ENCODE data around the gene FAM50A.
A peak's percentile ranks its signal among the peaks of the same experiment; 100 is the strongest.

The FAM50A gene

DNA sequence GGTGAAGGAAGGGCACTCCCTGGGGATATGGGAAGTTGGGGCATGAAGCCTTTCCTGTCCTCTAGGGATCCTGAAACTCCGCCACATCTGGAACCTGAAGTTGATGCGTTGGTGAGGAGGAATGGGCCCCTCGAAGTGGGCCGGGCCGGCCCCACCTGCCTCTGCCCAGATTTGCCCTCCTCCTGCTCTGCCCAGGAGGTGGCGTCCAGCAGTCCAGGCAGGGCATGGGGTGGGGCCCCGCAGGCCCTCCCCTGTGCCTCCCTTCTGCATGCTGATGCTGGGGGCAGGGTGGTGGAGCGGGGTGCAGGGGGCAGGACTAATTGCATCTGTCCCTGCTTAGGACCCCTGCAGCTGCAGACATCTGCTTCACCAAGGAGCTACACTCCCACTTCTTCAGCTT is 30.8 kb upstream of the FAM50A start:
- no peak for DNase-seq

- no peak for DNase-seq
These were observed 26.8 kb upstream of the FAM50A start for GRCh38 chrX:154417157-154417556.

- no peak for DNase-seq
These were observed 24.8 kb upstream of the FAM50A start for GRCh38 chrX:154419189-154419588.

DNA sequence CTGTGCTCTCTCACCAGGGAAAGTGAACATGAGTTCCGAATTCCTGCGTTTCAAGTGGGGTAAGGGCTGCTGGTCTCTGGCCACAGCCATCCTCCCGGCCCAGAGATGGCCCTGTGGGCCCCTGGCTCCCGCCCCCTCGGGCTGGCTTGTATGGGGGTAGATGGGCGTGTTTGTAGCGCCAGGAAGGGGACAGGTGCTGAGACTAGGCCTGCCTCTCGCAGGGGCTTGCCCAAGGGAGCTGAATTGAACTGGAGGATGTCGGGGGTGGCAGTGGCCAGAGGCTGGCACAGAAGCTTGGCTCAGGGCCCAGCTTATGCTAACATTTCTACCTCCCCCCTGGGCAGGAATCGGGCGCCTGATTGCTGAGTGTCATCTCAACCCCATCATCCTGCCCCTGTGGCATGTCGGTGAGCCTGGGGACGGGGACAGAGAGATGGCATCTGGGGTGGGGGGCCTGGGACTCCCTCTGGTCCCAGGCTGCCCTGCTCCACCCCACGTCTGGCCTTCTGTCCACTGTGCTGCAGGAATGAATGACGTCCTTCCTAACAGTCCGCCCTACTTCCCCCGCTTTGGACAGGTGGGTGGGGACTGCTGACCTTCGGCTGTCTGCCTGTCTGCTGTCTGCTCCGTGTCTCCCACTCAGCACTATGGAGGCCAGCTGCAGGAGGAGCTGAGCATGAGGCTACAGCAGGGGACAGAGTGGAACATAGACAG is 24.1 kb upstream of the FAM50A start:
- no peak for DNase-seq

DNA sequence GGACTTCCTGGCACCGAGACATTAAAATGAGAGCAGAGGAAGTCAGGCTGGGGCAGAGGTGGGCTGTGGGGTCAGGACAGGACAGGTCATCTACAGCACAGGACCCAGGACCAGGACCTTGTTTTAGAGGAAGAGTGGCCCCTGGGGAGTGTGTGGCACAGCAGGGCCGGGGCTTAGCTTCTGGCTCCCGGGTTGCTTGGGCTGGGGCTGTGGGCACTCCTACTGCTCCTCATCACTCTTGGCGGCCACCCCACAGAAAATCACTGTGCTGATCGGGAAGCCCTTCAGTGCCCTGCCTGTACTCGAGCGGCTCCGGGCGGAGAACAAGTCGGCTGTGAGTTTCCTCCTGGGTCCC is 23.6 kb upstream of the FAM50A start:
- no peak for DNase-seq

- DNase-seq: no peak
These were observed 16.8 kb upstream of the FAM50A start for GRCh38 chrX:154426916-154427770.

DNA sequence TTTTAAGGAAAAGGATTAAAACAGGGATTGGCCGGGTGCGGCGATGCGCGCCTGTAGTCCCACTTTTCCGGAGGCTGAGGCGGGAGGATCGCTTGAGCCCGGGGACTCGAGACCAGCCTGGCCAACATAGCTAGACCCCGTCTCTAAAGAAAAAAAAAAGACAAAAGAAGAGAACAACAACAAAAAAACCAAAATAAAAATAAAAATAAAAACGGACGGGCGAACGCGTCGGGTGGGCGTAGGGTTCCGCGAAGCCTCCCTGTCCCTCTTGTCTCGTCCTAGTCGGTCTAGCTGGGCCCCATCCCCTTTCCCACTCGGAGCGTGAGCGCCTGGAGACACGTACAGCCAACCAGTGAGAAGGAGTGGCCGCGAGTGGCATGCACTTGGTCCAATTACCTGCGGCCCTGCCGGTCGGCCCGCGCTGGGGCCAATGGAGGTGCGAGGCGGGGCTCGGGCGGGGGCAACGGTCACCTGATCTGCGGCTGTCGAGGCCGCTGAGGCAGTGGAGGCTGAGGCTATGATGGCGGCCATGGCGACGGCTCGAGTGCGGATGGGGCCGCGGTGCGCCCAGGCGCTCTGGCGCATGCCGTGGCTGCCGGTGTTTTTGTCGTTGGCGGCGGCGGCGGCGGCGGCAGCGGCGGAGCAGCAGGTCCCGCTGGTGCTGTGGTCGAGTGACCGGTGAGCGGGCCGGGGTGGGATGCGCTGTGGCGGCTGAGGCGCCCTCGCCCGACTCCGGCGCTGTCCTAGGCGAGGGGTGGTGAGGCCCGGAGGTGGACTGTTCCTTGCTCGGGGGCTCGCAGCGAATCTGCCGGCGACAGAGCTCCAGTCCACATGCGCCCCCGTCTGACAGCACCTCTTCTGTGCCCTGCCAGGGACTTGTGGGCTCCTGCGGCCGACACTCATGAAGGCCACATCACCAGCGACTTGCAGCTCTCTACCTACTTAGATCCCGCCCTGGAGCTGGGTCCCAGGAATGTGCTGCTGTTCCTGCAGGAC is 15.5 kb upstream of the FAM50A start, which contains the start of gene ATP6AP1:
ATP6AP1 (plus strand) TSS at position 502 of the 996 bp plus-strand sequence; CDS start at position 518, 16 bp downstream.
- DNase-seq: peak; percentile 84

GRCh38 chrX:154429711-154430110 is 14.2 kb upstream of the FAM50A start:
- no peak for DNase-seq

DNA sequence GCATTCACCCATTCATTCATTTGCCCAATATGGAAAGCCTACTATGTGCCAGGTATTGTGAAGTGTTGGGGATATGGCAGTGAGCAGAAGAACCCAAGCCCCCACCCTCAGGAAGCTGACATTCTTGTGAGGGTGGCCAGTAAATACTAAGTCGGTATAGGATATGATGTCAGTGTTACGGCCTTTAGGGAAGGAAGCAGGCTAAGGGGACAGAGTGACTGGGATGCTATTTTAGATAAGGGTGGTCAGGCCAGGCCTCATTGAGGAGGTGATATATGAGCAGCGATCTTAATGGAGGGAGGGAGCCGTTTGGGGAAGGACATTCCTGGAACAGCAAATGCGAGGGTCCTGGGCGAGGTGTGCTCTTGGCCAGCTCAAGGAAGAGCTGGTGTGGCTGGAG is 13.5 kb upstream of the FAM50A start:
- no peak for DNase-seq

DNA sequence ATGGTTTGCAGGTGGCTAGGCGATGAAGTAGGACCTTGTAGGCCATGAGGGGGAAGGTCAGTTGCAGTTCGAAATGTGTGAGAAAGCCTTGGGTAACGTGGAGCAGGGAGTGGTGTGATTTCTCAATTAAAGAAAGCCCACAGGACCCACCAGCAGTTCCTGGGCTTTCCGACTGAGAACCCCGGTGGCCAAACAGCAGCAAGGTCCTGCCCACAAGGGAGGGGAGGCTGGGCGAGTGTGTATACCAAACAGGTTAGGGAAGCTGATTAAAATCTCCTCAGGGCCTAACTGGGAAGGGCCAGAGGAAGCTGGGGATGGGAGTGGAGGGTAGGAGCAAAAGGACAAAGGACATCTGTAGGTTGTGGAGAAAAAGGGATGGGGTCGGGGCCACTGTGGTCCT is 13.0 kb upstream of the FAM50A start:
- DNase-seq: no peak

- no peak for DNase-seq
These were observed 12.6 kb upstream of the FAM50A start for GRCh38 chrX:154431341-154431740.

DNA sequence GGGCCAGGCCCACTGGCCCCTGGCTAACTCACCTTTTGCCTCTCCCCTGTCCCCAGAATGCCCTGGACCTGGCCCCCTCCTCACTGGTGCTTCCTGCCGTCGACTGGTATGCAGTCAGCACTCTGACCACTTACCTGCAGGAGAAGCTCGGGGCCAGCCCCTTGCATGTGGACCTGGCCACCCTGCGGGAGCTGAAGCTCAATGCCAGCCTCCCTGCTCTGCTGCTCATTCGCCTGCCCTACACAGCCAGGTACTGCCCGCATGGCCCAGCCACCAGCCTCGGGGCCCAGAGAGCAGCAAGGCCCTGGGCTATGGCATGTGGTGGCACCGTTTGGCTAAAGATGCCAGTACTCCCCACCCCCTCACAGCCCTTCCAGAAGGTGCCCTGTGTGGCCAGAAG is 11.7 kb upstream of the FAM50A start:
- no peak for DNase-seq

DNA sequence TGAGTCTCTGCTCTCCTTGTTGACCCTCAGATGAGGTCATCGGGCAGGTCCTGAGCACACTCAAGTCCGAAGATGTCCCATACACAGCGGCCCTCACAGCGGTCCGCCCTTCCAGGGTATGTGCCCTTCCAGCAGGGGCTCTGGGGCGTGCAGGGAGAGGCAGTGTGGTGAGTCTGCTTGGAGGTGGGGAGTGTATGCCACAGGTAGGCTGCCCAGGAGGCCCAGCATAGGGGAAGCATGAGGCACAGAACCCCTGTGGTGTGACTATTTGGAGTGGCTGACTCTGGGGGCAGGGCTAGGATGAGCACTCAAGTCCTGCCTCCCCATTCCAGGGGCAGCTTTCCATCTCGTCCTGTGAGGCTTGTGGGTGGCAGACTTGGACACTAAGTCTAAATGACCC is 10.3 kb upstream of the FAM50A start:
- DNase-seq: no peak

DNA sequence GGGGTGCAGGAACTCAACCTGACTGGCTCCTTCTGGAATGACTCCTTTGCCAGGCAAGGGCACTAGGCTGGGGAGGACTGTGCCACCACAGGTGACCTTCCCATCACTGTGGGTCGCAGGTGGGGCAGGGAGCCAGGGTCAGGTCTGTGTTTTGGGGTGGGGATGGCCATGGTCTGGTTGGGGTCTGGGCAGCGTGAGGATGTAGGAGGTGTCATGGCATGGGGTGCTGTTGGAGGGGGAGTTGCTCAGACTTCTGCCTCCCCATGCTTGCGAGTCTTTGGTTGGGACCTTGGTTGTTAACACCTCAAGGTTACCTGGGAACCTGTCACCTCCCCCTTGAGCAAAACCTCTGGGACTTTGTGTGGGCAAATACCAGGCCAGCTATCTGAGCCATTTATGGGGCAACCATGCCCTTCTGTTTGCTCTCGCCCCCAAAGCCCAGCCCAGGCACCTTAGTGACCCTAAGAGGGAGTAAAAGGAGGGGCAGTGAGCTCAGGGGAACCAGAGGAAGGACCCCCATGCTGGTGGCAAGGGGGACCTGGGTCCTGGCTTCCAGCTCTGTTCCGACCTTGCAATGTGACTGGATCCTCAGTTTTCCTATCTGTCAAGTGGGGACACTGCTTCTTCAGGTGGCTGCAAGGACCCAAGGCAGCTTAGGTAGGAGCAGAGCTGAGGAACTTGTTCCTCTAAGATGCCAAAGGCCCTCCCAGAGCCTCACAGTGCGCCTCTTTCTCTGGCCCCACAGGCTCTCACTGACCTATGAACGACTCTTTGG is 9.4 kb upstream of the FAM50A start:
- no peak for DNase-seq

- DNase-seq: no peak
These were observed 8.7 kb upstream of the FAM50A start for GRCh38 chrX:154435171-154435733.

DNA sequence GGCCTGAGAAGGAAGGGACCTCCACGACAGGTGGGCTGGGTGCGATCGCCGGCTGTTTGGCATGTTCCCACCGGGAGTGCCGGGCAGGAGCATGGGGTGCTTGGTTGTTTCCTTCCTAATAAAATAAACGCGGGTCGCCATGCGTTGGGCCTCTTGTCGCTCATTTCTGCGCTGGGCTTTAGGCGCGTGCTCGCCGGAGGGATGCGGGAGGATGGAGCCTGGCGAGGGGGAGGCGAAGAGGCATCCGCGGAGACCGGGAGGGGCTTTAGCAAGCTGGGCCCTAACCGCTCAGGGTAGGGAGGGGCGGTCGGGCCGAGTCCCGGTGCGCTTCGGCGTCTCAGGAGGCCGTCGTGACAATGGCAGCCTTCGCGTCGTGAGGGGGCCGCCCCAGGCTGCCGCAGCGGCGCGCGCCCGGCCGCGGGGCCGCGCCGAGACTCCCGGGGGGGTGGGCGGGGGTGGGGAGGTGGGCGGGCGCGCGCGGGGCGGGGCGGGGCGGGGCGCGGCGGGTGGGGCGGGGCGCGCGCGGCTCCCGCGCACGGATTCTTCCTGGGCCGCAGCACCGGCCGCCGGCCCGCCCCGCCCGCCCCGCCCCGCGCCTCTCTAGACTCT is 7.5 kb upstream of the FAM50A start:
- DNase-seq: peak; percentile 67

DNA sequence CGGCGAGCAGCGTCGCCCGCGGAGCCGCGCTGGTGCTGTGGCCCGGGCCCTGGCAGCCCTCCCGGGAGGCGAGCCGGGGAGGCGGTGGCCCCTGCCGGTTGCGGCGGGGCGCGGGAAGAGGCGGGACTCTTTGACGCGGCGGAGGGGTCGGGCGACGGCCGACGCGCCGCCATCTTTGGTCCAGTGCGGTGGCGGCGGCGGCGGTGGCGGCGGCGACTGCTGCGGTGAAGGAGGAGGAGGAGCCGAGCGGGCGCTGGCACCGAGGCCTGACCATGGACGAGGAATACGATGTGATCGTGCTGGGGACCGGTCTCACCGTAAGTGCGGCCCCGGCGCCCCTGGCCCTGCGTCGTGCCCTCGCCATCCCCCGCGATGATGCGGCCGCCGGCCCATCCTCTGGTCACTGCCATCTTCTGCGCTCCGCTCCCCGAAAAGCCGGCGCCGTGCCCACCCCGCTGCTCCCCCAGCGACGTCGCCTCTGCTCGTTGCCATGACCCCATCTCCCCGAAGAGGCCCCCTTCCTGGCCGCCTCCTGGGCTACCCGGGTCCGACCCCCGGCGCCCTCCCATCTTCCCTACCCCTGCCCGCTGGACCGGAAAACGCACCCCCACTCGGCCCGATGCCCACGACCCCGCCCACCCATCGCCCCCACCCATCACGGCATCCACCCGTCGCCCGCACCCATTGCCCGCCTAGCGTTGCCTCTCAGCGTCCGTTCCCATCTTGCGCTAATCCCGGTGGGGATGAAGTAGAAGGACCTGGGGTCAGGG is 6.8 kb upstream of the FAM50A start, which contains the start of gene GDI1:
GDI1 (plus strand) TSS at position 172 of the 770 bp plus-strand sequence; CDS start at position 273, 101 bp downstream.
- no peak for DNase-seq

DNA sequence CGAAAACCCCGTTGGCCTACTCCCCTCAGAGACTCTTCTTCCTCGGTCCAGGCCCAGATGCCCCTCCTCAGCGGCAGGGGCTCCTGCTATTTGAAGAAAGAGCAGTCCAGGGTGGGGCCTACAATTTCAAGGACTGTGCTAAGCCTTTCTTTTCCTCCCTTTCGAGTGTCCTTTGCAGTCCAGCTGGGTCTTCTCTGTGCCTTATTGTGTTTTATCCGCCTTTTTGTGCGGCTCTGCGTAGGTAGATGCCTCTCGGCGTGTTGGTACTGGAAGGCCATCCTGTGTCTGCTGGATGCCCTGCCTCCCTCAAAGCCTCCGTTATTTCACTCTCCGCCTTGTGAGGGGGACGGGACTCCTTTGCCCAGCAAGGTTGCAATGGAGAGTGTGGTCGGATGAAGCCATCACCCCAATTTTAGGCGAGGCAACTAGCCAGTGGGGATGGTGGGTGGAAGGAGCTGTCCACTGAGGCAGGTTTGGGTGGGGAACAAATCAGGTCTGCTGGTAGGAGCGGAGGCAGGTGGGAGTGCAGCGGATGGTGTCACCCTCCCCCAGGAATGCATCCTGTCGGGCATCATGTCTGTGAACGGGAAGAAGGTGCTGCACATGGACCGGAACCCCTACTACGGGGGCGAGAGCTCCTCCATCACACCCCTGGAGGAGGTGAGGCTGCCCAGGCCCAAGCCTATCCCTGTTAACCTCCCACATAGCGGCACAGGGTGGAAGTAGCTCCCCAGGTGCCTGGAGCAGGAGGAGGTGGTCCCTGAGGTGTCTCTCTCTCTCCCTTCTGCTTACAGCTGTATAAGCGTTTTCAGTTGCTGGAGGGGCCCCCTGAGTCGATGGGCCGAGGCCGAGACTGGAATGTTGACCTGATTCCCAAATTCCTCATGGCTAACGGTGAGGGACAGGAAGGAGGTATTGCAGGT is 5.7 kb upstream of the FAM50A start:
- no peak for DNase-seq

DNA sequence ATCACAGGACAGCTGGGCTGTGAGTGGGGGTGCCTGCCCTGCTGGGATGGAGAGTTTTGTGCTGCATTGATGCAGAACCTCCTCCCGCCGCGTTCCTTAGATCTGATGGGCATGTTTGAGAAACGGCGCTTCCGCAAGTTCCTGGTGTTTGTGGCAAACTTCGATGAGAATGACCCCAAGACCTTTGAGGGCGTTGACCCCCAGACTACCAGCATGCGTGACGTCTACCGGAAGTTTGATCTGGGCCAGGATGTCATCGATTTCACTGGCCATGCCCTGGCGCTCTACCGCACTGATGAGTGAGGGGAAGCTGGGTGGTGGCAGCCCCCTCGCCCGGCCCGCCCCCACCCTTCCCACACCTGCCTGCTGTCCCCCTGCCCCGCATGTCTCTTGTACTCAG is 4.1 kb upstream of the FAM50A start:
- DNase-seq: no peak

All from activated T-cell treated with anti-CD3 and anti-CD28 coated beads, Interleukin-2, amount 50 U/mL, for 1 hour (primary cell).